GM12874 (cell line): ENCODE measurements around the gene ZCCHC4.

Experiments
- CTCF ChIP-seq: IDR thresholded peaks from 2 replicates; pipeline ENCODE4 v1.5.1; 2011; ENCODE audit warnings: low read depth, mild to moderate bottlenecking, control low read depth, low read length, moderate library complexity; ENCODE audit not compliant: insufficient read depth

Gene ZCCHC4

DNA sequence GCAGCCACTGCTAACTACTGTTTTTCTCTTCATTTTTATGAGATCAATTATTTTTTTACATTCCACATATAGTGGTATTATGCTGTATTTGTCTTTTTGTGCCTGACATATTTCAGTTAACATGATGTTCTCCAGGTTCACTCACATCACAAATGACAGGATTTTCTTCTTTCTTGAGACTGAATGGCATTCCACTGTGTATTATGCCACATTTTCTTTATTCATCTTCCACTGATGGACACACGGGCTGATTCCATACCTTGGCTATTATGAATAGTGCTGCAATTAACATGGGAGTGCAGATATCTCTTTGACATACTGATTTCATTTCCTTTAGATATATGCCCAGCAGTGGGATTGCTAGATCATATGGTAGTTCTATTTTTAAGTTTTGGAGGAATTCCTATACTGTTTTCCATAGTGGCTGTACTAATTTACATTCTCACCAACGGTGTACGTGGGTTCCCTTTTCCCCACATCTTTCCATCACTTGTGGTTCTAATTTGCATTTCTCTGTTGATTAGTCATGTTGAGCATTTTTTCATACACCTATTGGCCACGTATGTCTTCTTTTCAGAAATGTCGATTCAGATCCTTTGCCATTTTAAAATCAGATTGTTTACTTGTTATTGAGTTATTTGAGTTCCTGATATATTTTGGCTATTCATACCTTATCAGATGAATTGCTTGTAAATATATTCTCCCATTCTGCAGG lies 14.9 kb upstream of the ZCCHC4 start:
- no peak for TF ChIP-seq CTCF

DNA sequence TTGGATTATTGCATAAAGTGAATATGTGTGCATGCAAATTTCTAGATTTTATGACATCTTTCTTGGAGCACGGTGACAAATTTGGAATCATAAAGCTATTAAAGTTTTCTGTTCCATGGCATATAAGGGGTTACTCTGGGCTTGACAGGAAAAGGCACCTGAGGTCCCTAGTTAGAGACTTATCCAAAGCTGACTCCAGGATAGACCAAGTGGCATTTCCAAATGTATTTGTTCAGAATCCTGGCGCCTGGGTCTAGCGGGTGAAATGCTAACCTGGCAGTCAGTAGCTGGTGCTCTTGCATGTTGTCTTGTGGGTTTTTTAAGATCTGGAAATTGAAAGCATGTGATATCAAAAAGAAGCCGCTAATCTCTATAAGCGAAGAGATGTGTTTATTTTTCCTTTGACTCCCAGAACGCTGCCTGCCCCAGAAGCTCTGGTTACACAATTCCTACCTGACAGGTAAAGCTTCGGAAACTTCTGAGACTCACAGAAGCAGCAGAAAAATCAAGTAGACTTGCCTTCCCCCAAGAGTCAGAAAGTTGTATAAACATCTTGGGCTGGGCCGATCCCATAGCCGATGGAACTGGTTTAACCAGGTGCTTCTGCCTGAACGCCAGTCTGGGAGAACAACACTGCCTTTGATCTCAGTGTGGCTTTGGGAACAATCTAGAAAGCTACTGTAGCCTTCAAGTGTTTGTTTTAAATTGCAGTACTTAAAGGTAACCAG lies 12.9 kb upstream of the ZCCHC4 start:
- no peak for TF ChIP-seq CTCF

- no peak for TF ChIP-seq CTCF
Measured at GRCh38 chr4:25301471-25301870, 11.1 kb upstream of the ZCCHC4 start.

GRCh38 chr4:25302626-25303025 lies 9.9 kb upstream of the ZCCHC4 start:
- TF ChIP-seq CTCF, result no peak

DNA sequence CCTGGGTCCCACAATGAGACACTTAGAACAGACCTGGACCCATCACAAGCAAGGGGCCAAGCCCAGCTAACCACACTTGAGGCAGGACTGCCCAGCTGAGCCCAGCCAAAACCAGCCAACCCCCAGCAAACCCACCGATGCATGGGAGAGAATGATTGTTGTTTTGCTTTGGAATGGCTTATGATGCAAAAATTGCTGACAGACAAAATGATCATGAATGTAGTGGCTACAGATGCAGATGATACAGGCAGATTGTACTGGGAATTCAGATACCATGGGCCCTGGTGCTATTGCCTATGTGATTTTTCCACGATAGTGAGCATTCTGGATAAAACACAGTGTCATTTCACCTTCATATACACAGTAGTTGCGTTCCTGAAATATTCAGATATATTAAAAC lies 9.0 kb upstream of the ZCCHC4 start:
- no peak for TF ChIP-seq CTCF

GRCh38 chr4:25306518-25307057 lies 6.0 kb upstream of the ZCCHC4 start:
- TF ChIP-seq CTCF, result no peak

DNA sequence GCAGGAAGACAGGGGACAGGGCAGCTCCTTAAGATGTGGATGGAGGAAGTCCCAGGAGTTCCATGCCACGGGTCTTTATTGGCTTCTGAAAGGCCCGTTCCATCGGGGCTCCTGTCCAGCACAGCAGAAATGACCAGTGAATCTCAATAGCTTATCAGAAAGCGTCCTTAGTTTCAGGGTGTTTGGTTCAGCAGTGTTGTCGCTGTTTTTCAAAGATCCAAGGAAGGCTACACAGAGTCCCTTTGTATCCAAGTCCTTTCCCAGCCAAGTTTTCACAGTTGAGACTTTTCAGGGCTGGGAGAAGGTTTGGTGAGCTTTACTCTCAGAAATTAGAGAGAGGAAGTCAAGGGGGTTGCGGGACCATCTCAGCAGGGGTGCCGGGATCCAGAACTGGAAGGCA lies 5.0 kb upstream of the ZCCHC4 start:
- TF ChIP-seq CTCF, result no peak
